Measurements from ENCODE around the gene DPT. TPM values are rescaled to one million over a fixed set of nuclear protein-coding genes. Genes with fewer than 3 reads are reported as not detected.

DPT gene
- total RNA-seq, 1 experiment from 2014 or later: not detected

- RAD21 ChIA-PET (ENCODE audit: low non-redundant PET in 1 of 2, low total read pairs in 2 of 2, uncharacterized antibody in 2 of 2, unreplicated experiment in 2 of 2): no interaction called here
- intact Hi-C loops (cut with micrococcal nuclease): no loop called here
- Histone ChIP-seq H2AFZ (ENCODE audit: low read depth, low read length, poor library complexity, severe bottlenecking) (peak overlapping the region; percentile 35), H3K27me3 (ENCODE audit: insufficient read depth, low read length) (no peaks in the 10 kb centered on the region), H3K36me3 (ENCODE audit: control insufficient read depth in 1 of 2, insufficient read depth in 2 of 2, low read length in 2 of 2) (no peaks in the 10 kb centered on the region), H3K9ac (ENCODE audit: low read length) (no peak overlapping the region), H3K4me2 (ENCODE audit: low read length) (no peak overlapping the region), H3K27ac (ENCODE audit: low read depth, low read length) (no peak overlapping the region), H3K79me2 (ENCODE audit: insufficient read depth, low read length) (no peaks in the 10 kb centered on the region), H3K9me3 (ENCODE audit: control insufficient read depth in 1 of 2, insufficient read depth in 1 of 2, low read depth in 1 of 2, low read length in 2 of 2) (no peaks in the 10 kb centered on the region), H4K20me1 (ENCODE audit: insufficient read depth) (no peaks in the 10 kb centered on the region), H3K4me1 (ENCODE audit: control insufficient read depth in 1 of 2, insufficient read depth in 2 of 2, low read length in 2 of 2) (peaks cover 0 to 7% of the 10 kb centered on the region in 2 experiments; a peak in 3 of 4 replicates), H3K9me2 (ENCODE audit: insufficient read depth) (no peaks in the 10 kb centered on the region), H3K4me3 (replicated peaks in 1 of 2; ENCODE audit: low read depth in 1 of 2, low read length in 2 of 2) (no peak overlapping the region)
- no TSS peak for BruUV-seq (replicated peaks)
- POLR2A ChIA-PET: no interaction called here
- no peak for ATAC-seq
- DNase-seq (ENCODE audit: low read depth, low spot score): no peak
- CTCF ChIA-PET: no interaction called here
- no peak for TF ChIP-seq YY1 (IDR thresholded peaks at IDR 0.05; ENCODE audit: extremely low read depth, insufficient replicate concordance, low read depth, low read length)
- TF ChIP-seq TCF7L2 (IDR thresholded peaks at IDR 0.05; ENCODE audit: borderline replicate concordance, extremely low read depth, insufficient read depth, insufficient read length): no peak
- no peak for TF ChIP-seq ZBTB33 (IDR thresholded peaks at IDR 0.05; ENCODE audit: extremely low read depth, insufficient replicate concordance, low read length)
- no peak for TF ChIP-seq SRF (IDR thresholded peaks at IDR 0.05; ENCODE audit: low read depth)
- TF ChIP-seq, protein P1, sequence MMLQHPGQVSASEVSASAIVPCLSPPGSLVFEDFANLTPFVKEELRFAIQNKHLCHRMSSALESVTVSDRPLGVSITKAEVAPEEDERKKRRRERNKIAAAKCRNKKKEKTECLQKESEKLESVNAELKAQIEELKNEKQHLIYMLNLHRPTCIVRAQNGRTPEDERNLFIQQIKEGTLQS (IDR thresholded peaks at IDR 0.05): no peak
- TF ChIP-seq MAX (IDR thresholded peaks at IDR 0.05): no peak
- TF ChIP-seq SIN3A (IDR thresholded peaks at IDR 0.05; ENCODE audit: low read depth): no peak
- TF ChIP-seq CBX3 (IDR thresholded peaks at IDR 0.05; ENCODE audit: low read depth): no peak
- no peak for TF ChIP-seq FOSL1 (IDR thresholded peaks at IDR 0.05; ENCODE audit: low read depth)
- TF ChIP-seq RAD21 (IDR thresholded peaks at IDR 0.05; ENCODE audit: low read depth): no peak
- TF ChIP-seq EZH2 (IDR thresholded peaks at IDR 0.05): no peak
- TF ChIP-seq POLR2AphosphoS5 (IDR thresholded peaks at IDR 0.05; ENCODE audit: low read depth, low read length): no peak
- no peak for TF ChIP-seq JUND (IDR thresholded peaks at IDR 0.05)
- TF ChIP-seq ZNF274 (IDR thresholded peaks at IDR 0.05; ENCODE audit: low read depth, low read length): no peak
- TF ChIP-seq EGR1 (IDR thresholded peaks at IDR 0.05; ENCODE audit: low read depth): no peak
- TF ChIP-seq CTCF (IDR thresholded peaks at IDR 0.05 in 2 of 3, conservative IDR thresholded peaks at IDR 0.05 in 1 of 3; ENCODE audit: borderline replicate concordance in 1 of 3, insufficient read depth in 1 of 3, low read depth in 2 of 3, low read length in 2 of 3): no peak
- no peak for TF ChIP-seq ZFX (IDR thresholded peaks at IDR 0.05)
- TF ChIP-seq SP1 (IDR thresholded peaks at IDR 0.05; ENCODE audit: low read depth): no peak
Measured at GRCh38 chr1:168751195-168751650, 22.2 kb upstream of the DPT start.

All from HCT116 (cell line).